Stimulated activated CD4-positive, alpha-beta T cell treated with anti-CD3 and anti-CD28 coated beads, Interleukin-4, amount 100 ng/mL, for 24 hours (primary cell): Measurements from ENCODE around the gene ARHGEF37.
A peak's percentile ranks its signal among the peaks of the same experiment; 100 is the strongest.
"Not testable (repeated sequence)": the region's sequence is repeated elsewhere in the genome, so short reads cannot be mapped to it uniquely, and the experiment has no call there.

ENCODE experiments used
- DNase-seq: peaks from one replicate; pipeline ENCODE4 v3.0.0-alpha.2; 2020

The ARHGEF37 gene

GRCh38 chr5:149652697-149653096 lies 71.4 kb downstream of the ARHGEF37 start:
- no peak for DNase-seq

- DNase-seq, result no peak
Observed at GRCh38 chr5:149654231-149654630, 72.9 kb downstream of the ARHGEF37 start.

- no peak for DNase-seq
Observed at GRCh38 chr5:149654883-149655505, 73.7 kb downstream of the ARHGEF37 start.

GRCh38 chr5:149656576-149657182 lies 75.4 kb downstream of the ARHGEF37 start:
- DNase-seq, result no peak

GRCh38 chr5:149657324-149657723 lies 76.0 kb downstream of the ARHGEF37 start:
- DNase-seq, result no peak

GRCh38 chr5:149658299-149658698 lies 77.0 kb downstream of the ARHGEF37 start:
- no peak for DNase-seq

GRCh38 chr5:149664083-149664482 lies 82.8 kb downstream of the ARHGEF37 start:
- no peak for DNase-seq

- no peak for DNase-seq
Observed at GRCh38 chr5:149664666-149665415, 83.5 kb downstream of the ARHGEF37 start.

GRCh38 chr5:149665416-149666175 lies 84.3 kb downstream of the ARHGEF37 start:
- no peak for DNase-seq

- no peak for DNase-seq
Observed at GRCh38 chr5:149666212-149666852, 85.0 kb downstream of the ARHGEF37 start.

- peak; percentile 35 for DNase-seq
Observed at GRCh38 chr5:149667084-149667828, 86.0 kb downstream of the ARHGEF37 start.

GRCh38 chr5:149667829-149668330 lies 86.6 kb downstream of the ARHGEF37 start:
- no peak for DNase-seq

- not testable (repeated sequence) for DNase-seq
Observed at GRCh38 chr5:149669273-149669672, 88.0 kb downstream of the ARHGEF37 start.

- no peak for DNase-seq
Observed at GRCh38 chr5:149671544-149671943, 90.2 kb downstream of the ARHGEF37 start.

- no peak for DNase-seq
Observed at GRCh38 chr5:149672701-149673476, 91.6 kb downstream of the ARHGEF37 start.

GRCh38 chr5:149674686-149675085 lies 93.4 kb downstream of the ARHGEF37 start:
- DNase-seq, result no peak

- no peak for DNase-seq
Observed at GRCh38 chr5:149675610-149676201, 94.4 kb downstream of the ARHGEF37 start.

- DNase-seq, result no peak
Observed at GRCh38 chr5:149677731-149678130, 96.4 kb downstream of the ARHGEF37 start.

- DNase-seq, result no peak
Observed at GRCh38 chr5:149679876-149680809, 98.8 kb downstream of the ARHGEF37 start.
